Smooth muscle cell (in vitro differentiated cells): Measurements from ENCODE around the gene SULT2B1. TPM values are rescaled to one million over a fixed set of nuclear protein-coding genes. Genes with fewer than 3 reads are reported as not detected.

ENCODE experiments used
- DNase-seq: peaks from one replicate; lab custom pipeline; 2025; ENCODE audit not compliant: unreplicated experiment; lab: John Stamatoyannopoulos, UW
- H2AFZ ChIP-seq: fragments of 200-600 bp; sonication (generic); 2 replicates; pipeline ENCODE4 v1.6.0; 2016; ENCODE audit warnings: antibody characterized with exemption, low read depth, mild to moderate bottlenecking
- H3F3A ChIP-seq: fragments of 200-600 bp; sonication (generic); 2 replicates; pipeline ENCODE4 v1.6.0; 2017; ENCODE audit warnings: antibody characterized with exemption, low read depth
- H3K27ac ChIP-seq: fragments of 200-600 bp; sonication (generic); 2 replicates; pipeline ENCODE4 v1.5.1; 2016; ENCODE audit warnings: low read depth, mild to moderate bottlenecking
- H3K27me3 ChIP-seq: fragments of 200-600 bp; sonication (generic); 2 replicates; pipeline ENCODE4 v1.6.1; 2016; ENCODE audit warnings: low read depth, mild to moderate bottlenecking
- H3K36me3 ChIP-seq: fragments of 200-600 bp; sonication (generic); 2 replicates; pipeline ENCODE4 v1.5.1; 2016; ENCODE audit warnings: low read depth
- H3K4me1 ChIP-seq: fragments of 200-600 bp; sonication (generic); 2 replicates; pipeline ENCODE4 v1.5.1; 2016; ENCODE audit warnings: low read depth
- H3K4me2 ChIP-seq: fragments of 200-600 bp; sonication (generic); 2 replicates; pipeline ENCODE4 v1.6.0; 2016; ENCODE audit warnings: mild to moderate bottlenecking
- H3K4me3 ChIP-seq: fragments of 200-600 bp; sonication (generic); 2 replicates; pipeline ENCODE4 v1.5.1; 2016; ENCODE audit warnings: mild to moderate bottlenecking
- H3K79me2 ChIP-seq: fragments of 200-600 bp; sonication (generic); 2 replicates; pipeline ENCODE4 v1.6.0; 2016; ENCODE audit warnings: low read depth, mild to moderate bottlenecking
- H3K9ac ChIP-seq: fragments of 200-600 bp; sonication (generic); 2 replicates; pipeline ENCODE4 v1.6.0; 2016; ENCODE audit warnings: low read depth
- H3K9me3 ChIP-seq: fragments of 200-600 bp; sonication (generic); replicated peaks from 2 replicates; pipeline ENCODE4 v1.5.1; 2016; ENCODE audit warnings: low read depth
- H4K20me1 ChIP-seq: fragments of 200-600 bp; sonication (generic); 2 replicates; pipeline ENCODE4 v1.6.0; 2016; ENCODE audit warnings: low read depth
- WGBS: methylation state at CpG from one replicate; pipeline ENCODE4 v1.1.7; 2016; ENCODE audit warnings: low lambda C conversion rate; 5-methylcytosine and 5-hydroxymethylcytosine counted together
- polyA plus RNA-seq: library from polyadenylated mRNA; unstranded; fragments of >200 nt; fragmentation: Nextera tagmentation; extraction: Ambion mirVana; gene quantifications from 2 replicates; pipeline ENCODE4 v1.2.1, GENCODE V29; 2016
- total RNA-seq: library from RNA; depleted of rRNA; stranded (reverse); fragments of >200 nt; gene quantifications from 2 replicates; pipeline ENCODE4 v1.2.3, GENCODE V29; 2014
- TF ChIP-seq, protein P1 (sequence below): fragments of 200-600 bp; sonication (generic); IDR thresholded peaks from 2 replicates; pipeline ENCODE4 v1.5.1; 2017; ENCODE audit warnings: borderline replicate concordance, mild to moderate bottlenecking, antibody characterized with exemption; ENCODE audit not compliant: insufficient read depth, poor library complexity, severe bottlenecking

Gene SULT2B1
- total and polyA plus RNA-seq, 2 experiments from 2014 or later = 1.7 to 2.3 TPM

DNA sequence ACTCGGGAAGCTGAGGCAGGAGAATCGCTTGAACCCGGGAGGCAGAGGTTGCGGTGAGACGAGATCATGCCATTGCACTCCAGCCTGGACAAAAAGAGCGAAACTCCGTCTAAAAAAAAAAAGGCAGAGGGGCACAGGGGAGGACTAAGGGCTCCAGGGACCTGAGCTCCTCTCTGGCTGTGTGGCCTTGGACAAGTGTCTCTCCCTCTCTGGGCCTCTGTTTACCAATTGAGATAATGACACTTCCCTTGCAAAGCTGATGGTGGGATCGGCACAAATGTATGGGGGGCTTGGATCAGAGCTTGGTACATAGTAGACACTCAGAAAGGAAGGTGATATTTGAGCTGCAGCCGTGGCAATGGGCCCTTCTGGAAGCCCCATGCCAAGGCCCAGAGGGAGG is 43.2 kb downstream of the SULT2B1 start:
- no peaks in the 10 kb centered on the region for H3K27me3 ChIP-seq
- H4K20me1 ChIP-seq = no peaks in the 10 kb centered on the region
- H3K4me2 ChIP-seq = no peak overlapping the region
- TF ChIP-seq, protein P1, sequence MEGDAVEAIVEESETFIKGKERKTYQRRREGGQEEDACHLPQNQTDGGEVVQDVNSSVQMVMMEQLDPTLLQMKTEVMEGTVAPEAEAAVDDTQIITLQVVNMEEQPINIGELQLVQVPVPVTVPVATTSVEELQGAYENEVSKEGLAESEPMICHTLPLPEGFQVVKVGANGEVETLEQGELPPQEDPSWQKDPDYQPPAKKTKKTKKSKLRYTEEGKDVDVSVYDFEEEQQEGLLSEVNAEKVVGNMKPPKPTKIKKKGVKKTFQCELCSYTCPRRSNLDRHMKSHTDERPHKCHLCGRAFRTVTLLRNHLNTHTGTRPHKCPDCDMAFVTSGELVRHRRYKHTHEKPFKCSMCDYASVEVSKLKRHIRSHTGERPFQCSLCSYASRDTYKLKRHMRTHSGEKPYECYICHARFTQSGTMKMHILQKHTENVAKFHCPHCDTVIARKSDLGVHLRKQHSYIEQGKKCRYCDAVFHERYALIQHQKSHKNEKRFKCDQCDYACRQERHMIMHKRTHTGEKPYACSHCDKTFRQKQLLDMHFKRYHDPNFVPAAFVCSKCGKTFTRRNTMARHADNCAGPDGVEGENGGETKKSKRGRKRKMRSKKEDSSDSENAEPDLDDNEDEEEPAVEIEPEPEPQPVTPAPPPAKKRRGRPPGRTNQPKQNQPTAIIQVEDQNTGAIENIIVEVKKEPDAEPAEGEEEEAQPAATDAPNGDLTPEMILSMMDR = no peak
- no peaks in the 10 kb centered on the region for H3K79me2 ChIP-seq
- no peak overlapping the region for H2AFZ ChIP-seq
- H3F3A ChIP-seq = no peaks in the 10 kb centered on the region
- DNase-seq = no peak
- no peaks in the 10 kb centered on the region for H3K4me1 ChIP-seq
- no peak overlapping the region for H3K4me3 ChIP-seq
- H3K9ac ChIP-seq = no peak overlapping the region
- H3K9me3 ChIP-seq = no peaks in the 10 kb centered on the region
- no peak overlapping the region for H3K27ac ChIP-seq
- H3K36me3 ChIP-seq = no peaks in the 10 kb centered on the region
- WGBS = 88% methylated on average over 9 of the region's 9 CpGs

DNA sequence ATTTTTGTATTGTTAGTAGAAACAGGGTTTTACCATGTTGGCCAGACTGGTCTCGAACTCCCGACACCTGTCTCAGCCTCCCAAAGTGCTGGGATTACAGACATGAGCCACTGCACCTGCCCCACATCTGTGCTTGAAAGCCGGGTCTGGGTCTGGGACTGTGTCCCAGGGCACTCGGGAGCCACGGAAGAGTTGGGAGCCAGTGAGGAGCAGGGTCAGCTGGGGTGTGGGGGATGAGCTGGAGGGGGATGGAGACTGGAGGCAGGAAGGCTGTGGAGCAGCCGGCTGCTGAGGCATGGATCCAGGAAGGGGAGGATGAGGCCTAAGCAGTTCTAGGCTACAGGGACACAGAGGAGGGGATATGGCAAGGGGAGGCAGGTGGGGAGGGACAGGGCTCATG is 43.9 kb downstream of the SULT2B1 start:
- TF ChIP-seq, protein P1 = no peak
- no peaks in the 10 kb centered on the region for H3K27me3 ChIP-seq
- H3K4me3 ChIP-seq = no peak overlapping the region
- H3K9ac ChIP-seq = no peak overlapping the region
- H2AFZ ChIP-seq = no peak overlapping the region
- H3K4me1 ChIP-seq = no peaks in the 10 kb centered on the region
- WGBS = 87% methylated on average over 6 of the region's 6 CpGs
- no peaks in the 10 kb centered on the region for H4K20me1 ChIP-seq
- no peaks in the 10 kb centered on the region for H3K79me2 ChIP-seq
- no peak overlapping the region for H3K4me2 ChIP-seq
- no peaks in the 10 kb centered on the region for H3K9me3 ChIP-seq
- no peak overlapping the region for H3K27ac ChIP-seq
- H3K36me3 ChIP-seq = no peaks in the 10 kb centered on the region
- DNase-seq = no peak
- no peaks in the 10 kb centered on the region for H3F3A ChIP-seq

DNA sequence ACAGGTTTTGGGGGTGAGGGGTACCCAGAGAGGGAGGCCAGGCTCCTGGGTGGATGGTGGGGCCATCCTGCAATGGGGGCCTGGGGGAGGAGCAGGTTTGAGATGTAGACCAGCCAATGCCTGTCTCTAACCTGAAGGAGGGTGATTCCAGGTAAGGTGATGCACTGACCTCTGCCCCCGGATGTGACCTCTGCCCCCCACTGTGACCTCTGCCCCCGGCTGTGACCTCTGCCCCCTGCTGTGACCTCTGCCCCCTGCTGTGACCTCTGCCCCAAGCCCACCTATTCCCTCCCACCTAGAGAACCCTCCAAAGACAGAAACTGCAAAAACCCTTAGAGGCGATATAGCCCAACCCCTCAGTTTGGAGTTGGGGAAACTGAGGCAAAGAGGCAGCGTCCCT is 44.3 kb downstream of the SULT2B1 start:
- Histone ChIP-seq H2AFZ (no peak overlapping the region), H4K20me1 (no peaks in the 10 kb centered on the region), H3K4me3 (no peak overlapping the region), H3K4me1 (no peaks in the 10 kb centered on the region), H3K9ac (no peak overlapping the region), H3K9me3 (no peaks in the 10 kb centered on the region), H3F3A (no peaks in the 10 kb centered on the region), H3K36me3 (no peaks in the 10 kb centered on the region), H3K27me3 (no peaks in the 10 kb centered on the region), H3K27ac (no peak overlapping the region), H3K79me2 (no peaks in the 10 kb centered on the region), H3K4me2 (no peak overlapping the region)
- TF ChIP-seq, protein P1 = no peak
- WGBS = 92% methylated on average over 4 of the region's 4 CpGs
- no peak for DNase-seq

DNA sequence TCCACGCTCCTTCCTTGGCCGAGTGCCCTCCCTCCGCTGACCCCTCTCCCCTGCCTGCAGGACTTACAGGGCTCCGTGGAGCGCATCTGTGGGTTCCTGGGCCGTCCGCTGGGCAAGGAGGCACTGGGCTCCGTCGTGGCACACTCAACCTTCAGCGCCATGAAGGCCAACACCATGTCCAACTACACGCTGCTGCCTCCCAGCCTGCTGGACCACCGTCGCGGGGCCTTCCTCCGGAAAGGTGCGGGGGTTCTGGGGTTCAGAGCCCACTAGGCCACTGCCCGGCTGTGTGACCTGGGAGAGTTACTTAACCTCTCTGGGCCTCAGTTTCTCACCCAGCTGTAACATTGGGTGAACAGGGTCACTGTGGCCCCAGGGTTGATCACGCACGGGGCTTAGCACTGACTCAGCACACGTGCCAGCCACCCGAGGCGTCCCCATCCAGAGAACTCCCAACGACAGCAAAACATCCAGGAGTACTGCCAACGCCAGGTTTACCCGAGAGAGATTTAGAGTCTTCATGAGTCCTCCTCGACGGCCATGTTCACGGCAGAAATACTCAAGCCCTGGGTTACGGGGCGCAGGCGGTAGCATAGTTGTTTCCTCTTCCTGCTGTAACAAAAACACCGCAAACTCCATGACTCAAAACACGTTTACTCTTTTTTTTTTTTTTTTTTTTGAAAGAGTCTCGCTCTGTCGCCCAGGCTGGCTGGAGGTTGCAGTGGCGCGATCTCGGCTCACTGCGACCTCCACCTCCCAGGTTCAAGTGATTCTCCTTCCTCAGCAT is 44.9 kb downstream of the SULT2B1 start:
- WGBS = 91% methylated on average over 39 of the region's 39 CpGs
- H3K79me2 ChIP-seq = no peaks in the 10 kb centered on the region
- no peaks in the 10 kb centered on the region for H4K20me1 ChIP-seq
- TF ChIP-seq, protein P1 = no peak
- no peak overlapping the region for H3K9ac ChIP-seq
- H3K4me1 ChIP-seq = no peaks in the 10 kb centered on the region
- no peak overlapping the region for H3K4me2 ChIP-seq
- H3F3A ChIP-seq = no peaks in the 10 kb centered on the region
- DNase-seq = no peak
- H3K9me3 ChIP-seq = no peaks in the 10 kb centered on the region
- no peak overlapping the region for H3K27ac ChIP-seq
- H3K36me3 ChIP-seq = no peaks in the 10 kb centered on the region
- no peaks in the 10 kb centered on the region for H3K27me3 ChIP-seq
- no peak overlapping the region for H2AFZ ChIP-seq
- H3K4me3 ChIP-seq = no peak overlapping the region
